ENCODE measurements around the gene MDGA2. TPM values are rescaled to one million over a fixed set of nuclear protein-coding genes. Genes with fewer than 3 reads are reported as not detected.

MDGA2 gene
- total RNA-seq, 1 donor from 2014 or later, result 8.1 TPM

DNA sequence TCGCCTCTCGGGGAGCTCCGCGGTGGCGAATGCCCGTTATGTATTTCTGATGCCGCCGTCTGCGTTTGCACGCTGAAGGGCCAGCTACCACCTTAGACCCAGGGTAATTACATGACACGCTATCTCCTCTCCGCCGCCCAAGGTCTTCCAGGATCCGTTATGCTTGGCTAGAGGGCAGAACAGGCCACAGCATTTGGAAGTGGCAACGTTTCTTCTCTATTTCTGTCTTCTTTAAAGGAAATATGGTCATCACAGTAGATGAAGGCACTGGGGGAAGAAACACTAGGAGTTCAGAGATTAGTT lies 861 bp upstream of the MDGA2 start:
- H3K27me3 Mint-ChIP-seq (ENCODE audit: unreplicated experiment), result peaks cover 18% of the 10 kb centered on the region
- H3K4me1 Mint-ChIP-seq (ENCODE audit: unreplicated experiment), result peaks cover 28% of the 10 kb centered on the region
- peaks cover 3% of the 10 kb centered on the region for H3K36me3 Mint-ChIP-seq (ENCODE audit: low read depth, unreplicated experiment)
- TF ChIP-seq, protein P1, sequence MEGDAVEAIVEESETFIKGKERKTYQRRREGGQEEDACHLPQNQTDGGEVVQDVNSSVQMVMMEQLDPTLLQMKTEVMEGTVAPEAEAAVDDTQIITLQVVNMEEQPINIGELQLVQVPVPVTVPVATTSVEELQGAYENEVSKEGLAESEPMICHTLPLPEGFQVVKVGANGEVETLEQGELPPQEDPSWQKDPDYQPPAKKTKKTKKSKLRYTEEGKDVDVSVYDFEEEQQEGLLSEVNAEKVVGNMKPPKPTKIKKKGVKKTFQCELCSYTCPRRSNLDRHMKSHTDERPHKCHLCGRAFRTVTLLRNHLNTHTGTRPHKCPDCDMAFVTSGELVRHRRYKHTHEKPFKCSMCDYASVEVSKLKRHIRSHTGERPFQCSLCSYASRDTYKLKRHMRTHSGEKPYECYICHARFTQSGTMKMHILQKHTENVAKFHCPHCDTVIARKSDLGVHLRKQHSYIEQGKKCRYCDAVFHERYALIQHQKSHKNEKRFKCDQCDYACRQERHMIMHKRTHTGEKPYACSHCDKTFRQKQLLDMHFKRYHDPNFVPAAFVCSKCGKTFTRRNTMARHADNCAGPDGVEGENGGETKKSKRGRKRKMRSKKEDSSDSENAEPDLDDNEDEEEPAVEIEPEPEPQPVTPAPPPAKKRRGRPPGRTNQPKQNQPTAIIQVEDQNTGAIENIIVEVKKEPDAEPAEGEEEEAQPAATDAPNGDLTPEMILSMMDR (IDR thresholded peaks at IDR 0.05; ENCODE audit: unreplicated experiment), result no peak
- no peak for DNase-seq (ENCODE audit: low spot score)
- peak overlapping the region; percentile 86 for H3K27ac Mint-ChIP-seq (ENCODE audit: unreplicated experiment)
- H3K4me3 Mint-ChIP-seq (ENCODE audit: unreplicated experiment), result peak overlapping the region; percentile 90
- no peaks in the 10 kb centered on the region for H3K9me3 Mint-ChIP-seq (ENCODE audit: unreplicated experiment)

DNA sequence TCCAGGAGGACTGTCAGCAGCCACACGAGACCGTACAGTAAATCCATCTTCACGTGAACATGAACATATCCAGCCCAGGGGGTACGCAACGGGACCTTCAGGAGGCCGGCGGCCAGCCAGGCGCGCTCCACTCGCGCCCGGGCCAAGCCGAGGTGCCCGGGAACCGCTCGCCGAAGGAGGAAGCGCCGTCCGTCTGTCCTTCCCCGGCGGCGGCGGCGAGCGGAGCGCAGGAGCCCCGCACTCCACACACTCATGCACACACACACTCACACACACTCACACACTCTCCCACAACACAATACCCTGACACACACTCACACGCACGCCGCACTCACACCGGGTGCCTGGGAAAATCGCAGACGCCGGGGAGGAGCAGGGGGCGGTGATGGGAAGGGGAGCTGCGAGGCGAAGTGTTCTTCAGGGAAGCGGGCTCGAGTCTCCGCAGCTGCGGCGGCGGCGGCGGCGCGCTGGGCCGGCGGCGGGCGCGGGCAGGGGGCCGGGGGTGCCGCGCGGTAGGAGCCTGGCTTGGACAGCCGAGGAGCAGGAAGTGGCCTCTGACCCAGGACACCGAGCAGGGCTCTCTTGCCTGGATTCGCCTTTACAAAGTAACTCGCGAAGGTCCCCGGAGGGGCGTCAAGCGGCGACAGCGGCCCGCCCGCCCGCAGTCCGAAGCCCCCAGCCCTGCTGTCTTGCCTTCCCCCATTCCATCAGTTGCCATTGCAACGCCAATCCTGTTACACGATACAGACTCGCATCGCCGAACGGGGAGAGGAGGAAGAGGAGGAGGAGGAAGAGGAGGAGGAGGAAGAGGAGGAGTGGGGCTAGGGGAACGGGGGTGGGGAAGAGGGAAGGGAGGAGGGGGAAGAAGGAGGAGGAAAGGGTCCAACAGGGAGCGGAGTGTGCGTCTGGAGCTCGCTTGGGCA lies 601 bp downstream of the MDGA2 start:
- peaks cover 3% of the 10 kb centered on the region for H3K36me3 Mint-ChIP-seq (ENCODE audit: low read depth, unreplicated experiment)
- H3K9me3 Mint-ChIP-seq (ENCODE audit: unreplicated experiment), result no peaks in the 10 kb centered on the region
- peak; percentile 52 for DNase-seq (ENCODE audit: low spot score)
- peaks cover 28% of the 10 kb centered on the region for H3K4me1 Mint-ChIP-seq (ENCODE audit: unreplicated experiment)
- H3K27me3 Mint-ChIP-seq (ENCODE audit: unreplicated experiment), result peaks cover 18% of the 10 kb centered on the region
- H3K27ac Mint-ChIP-seq (ENCODE audit: unreplicated experiment), result no peak overlapping the region
- peak overlapping the region; percentile 95 for H3K4me3 Mint-ChIP-seq (ENCODE audit: unreplicated experiment)
- TF ChIP-seq, protein P1 (IDR thresholded peaks at IDR 0.05; ENCODE audit: unreplicated experiment), result no peak

- H3K4me3 Mint-ChIP-seq (ENCODE audit: unreplicated experiment), result peak overlapping the region; percentile 95
- TF ChIP-seq, protein P1 (IDR thresholded peaks at IDR 0.05; ENCODE audit: unreplicated experiment), result no peak
- DNase-seq (ENCODE audit: low spot score), result peak; percentile 60
- no peaks in the 10 kb centered on the region for H3K9me3 Mint-ChIP-seq (ENCODE audit: unreplicated experiment)
- peaks cover 18% of the 10 kb centered on the region for H3K27me3 Mint-ChIP-seq (ENCODE audit: unreplicated experiment)
- no peak overlapping the region for H3K27ac Mint-ChIP-seq (ENCODE audit: unreplicated experiment)
- peaks cover 3% of the 10 kb centered on the region for H3K36me3 Mint-ChIP-seq (ENCODE audit: low read depth, unreplicated experiment)
- H3K4me1 Mint-ChIP-seq (ENCODE audit: unreplicated experiment), result peaks cover 24% of the 10 kb centered on the region
Observed at GRCh38 chr14:47674148-47674542, 1.3 kb downstream of the MDGA2 start.

- Mint-ChIP-seq H3K27ac (ENCODE audit: unreplicated experiment) (no peak overlapping the region), H3K4me3 (ENCODE audit: unreplicated experiment) (no peak overlapping the region), H3K4me1 (ENCODE audit: unreplicated experiment) (peaks cover 3% of the 10 kb centered on the region), H3K9me3 (ENCODE audit: unreplicated experiment) (no peaks in the 10 kb centered on the region), H3K36me3 (ENCODE audit: low read depth, unreplicated experiment) (no peaks in the 10 kb centered on the region), H3K27me3 (ENCODE audit: unreplicated experiment) (no peaks in the 10 kb centered on the region)
- TF ChIP-seq, protein P1 (IDR thresholded peaks at IDR 0.05; ENCODE audit: unreplicated experiment), result no peak
- DNase-seq (ENCODE audit: low spot score), result no peak
Observed at GRCh38 chr14:47665337-47666134, 9.9 kb downstream of the MDGA2 start.

All from endothelial cell (in vitro differentiated cells).